DMS53 (cell line): ENCODE measurements around the gene IFI6.
"Not testable (repeated sequence)": the region's sequence is repeated elsewhere in the genome, so short reads cannot be mapped to it uniquely, and the experiment has no call there.

Source experiments
- DNase-seq: peaks from one replicate; lab custom pipeline; 2025; lab: John Stamatoyannopoulos, UW

IFI6 gene

DNA sequence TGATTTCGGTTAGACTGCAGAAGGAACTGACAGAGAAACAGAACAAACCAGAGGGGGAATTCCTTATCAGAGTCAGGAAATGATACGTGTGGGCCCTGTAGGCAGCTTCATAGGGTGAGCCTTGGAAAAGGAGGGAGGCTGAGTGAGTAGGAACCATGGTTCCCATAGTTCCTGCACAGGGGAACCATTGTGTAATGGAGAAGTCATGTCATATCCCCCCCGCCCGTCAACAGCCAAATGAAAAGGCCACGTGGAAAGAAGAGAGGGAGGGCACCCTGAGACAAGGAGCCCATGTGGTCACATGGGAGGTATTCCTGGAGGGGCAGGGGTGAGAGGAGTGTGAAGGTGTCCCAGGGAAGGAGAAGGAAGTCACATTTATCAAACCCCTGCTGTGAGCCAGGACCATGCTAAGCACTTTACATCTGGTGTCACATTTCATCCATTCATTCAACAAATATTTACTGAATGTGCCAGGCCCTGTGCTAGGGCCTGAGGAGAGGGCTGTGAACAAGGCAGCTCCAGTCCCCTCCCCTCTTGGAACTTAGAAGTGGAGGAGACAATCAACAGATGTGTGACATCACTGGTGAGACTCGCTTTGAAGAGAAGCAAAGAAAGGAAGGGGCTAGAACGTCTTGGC, 21.3 kb downstream of the IFI6 start:
- peak; percentile 85 for DNase-seq

DNA sequence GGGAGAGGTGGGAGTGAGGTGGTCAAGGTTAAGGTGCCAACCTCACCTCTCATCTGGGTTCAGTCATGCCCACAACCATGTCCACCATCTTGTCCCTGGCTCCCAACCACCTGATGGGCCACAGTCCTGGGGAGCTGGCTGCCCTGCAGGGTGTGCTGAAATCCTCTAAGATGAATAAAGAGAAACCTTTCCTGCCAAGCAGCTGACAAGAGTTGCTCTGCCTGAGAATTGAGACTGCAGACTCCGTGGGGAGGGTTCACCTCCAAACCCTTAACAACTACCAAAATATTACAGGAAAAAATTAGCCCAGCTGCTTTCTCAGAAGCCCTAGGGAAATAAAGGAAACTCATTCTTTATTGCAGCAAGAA, 21.8 kb downstream of the IFI6 start:
- no peak for DNase-seq

DNA sequence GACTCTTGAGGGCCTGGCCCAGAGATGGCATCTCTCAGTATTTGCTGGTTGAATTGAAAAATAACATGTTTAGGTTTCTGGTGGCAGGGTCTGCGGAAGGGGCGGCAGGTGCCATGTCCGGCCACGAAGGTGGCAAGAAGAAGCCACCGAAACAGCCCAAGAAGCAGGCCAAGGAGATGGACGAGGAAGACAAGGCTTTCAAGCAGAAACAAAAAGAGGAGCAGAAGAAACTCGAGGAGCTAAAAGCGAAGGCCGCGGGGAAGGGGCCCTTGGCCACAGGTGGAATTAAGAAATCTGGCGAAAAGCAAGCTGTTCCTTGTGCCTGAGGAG, 22.7 kb downstream of the IFI6 start:
- DNase-seq = no peak

GRCh38 chr1:27648602-27649305, 23.2 kb downstream of the IFI6 start:
- DNase-seq = no peak

DNA sequence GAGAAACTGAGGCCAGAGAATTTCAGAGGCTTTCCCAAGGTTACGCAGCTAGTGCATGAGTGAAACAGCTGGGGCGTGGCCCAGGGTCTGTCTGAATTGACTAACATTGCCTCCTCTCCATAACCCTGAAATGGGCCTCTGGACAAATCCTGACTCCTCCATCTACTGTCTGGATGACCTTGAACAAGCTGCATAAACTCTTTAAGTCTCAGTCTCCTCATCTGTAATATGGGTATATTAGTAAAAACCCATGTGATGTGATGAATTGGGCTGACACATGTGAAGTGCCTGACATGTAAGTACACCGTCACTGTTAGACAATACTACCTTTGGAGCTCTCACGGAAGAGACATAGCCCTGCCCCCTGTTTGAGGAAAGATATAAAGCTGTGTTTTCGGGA, 24.7 kb downstream of the IFI6 start:
- DNase-seq = no peak

DNA sequence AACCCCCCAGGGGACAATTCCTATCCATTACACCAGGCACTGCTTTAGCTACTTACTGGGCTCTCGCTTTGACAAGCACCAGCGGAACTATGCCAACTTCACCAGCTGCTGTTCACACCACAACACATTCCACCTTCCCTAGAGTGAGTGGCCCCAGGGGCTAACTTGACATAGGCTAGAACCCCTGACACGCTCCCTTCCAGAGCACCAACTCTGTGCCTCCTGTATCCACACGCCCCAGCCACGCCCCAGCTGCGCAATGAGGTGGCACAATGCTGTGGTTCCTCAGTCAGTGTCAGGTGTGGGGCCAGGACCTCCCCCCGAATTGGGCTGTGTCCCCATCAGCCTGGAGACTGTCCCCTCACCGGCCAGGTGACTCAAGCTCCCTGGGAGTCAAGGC, 25.3 kb downstream of the IFI6 start:
- no peak for DNase-seq

GRCh38 chr1:27645071-27645415, 26.9 kb downstream of the IFI6 start:
- DNase-seq = no peak

DNA sequence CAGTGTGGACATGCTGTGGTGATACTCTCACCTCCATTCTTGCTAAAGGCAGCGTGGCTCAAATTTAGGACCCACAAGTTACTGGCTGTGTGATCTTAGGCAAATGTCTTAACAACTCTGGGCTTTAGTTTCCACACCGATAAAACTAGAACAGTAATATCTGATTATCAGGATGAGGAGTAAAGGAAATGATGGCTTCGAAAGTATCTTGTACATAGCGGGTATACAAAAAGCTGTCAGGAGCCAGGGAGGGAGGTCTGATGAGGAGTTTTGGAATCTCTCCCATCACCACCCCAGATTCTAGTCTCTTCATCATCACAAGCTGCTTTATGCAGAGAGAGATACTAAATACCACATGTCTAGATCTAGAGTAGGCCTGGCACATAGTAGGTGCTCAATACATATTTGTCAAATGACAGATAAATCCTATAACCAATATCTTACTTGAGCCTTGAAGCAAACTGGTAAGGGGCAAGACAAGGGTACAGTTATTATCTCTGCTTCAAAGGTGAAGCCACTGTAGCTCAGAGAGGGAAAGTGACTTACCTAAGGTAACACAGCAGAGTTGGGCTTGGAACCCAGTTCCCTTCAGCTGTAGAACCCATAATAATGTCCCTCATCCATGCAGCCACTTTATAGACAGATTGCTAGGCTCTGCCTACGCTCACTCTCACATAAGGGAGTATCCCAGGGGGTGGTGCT, 27.5 kb downstream of the IFI6 start:
- no peak for DNase-seq

DNA sequence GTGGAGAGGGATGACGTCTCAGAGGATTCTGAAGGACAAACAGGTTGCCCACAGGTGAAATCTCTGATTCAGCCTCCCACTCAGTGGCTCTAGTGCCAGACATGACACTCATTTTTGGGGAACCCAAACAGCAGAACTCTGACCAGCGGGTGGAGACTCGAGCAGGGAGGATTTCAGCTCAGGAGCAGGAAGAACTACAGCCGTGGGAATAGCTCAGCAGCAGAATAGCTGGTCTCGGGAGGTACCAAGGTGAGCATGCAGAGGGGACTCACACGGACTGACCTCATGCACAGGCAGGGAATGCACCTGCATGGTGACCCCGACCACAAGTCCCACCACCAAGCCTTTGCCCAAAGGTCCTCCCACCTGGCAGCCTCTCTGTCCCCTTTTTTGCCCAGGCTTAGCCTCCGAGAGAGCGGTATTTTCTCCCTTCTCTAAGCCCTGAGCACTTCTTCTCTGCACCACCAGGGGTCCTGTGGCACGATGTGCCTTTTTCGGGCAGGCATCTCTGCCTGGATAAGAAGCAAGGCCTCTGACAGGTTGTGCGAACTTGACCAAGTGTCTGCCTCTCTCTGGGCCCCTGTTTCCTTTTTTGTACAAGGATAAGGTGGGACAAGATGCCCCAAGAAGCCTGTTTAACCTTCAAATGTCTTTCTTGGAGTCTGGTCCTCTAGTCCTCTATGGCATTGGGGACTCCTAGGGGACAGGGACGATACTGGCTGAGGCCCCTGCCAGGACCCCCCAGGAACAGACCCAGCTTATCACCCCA, 28.2 kb downstream of the IFI6 start:
- DNase-seq = peak; percentile 79

GRCh38 chr1:27640514-27640913, 31.5 kb downstream of the IFI6 start:
- DNase-seq = not testable (repeated sequence)

GRCh38 chr1:27638805-27639204, 33.2 kb downstream of the IFI6 start:
- no peak for DNase-seq

- no peak for DNase-seq
These were observed 33.8 kb downstream of the IFI6 start for GRCh38 chr1:27638047-27638734.

GRCh38 chr1:27635396-27636142, 36.4 kb downstream of the IFI6 start:
- DNase-seq = no peak

DNA sequence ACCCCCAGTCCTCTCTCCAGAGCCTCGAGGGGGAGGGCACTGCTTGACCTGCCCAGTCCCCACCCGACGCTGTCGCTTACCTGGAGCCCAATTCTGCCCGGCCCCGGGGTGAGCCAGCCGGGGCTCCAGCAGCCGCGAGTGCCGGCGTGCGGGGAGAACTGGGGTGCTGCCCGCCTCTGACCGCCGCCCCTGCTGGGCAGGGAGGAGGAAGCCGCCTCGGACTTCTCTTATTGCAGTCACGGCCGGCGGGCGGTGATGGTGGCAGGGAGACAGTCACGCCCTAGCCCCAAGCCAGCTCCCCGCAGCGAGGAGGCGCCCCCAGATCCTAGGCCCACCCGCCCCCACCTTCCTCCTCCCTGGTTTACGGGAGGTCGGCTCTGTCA, 37.0 kb downstream of the IFI6 start, which contains the start of gene FGR:
TSS of gene FGR (minus strand) at position 201 of the 383 bp plus-strand sequence. CDS start 11,269 bp downstream, outside the sequence.
- no peak for DNase-seq

DNA sequence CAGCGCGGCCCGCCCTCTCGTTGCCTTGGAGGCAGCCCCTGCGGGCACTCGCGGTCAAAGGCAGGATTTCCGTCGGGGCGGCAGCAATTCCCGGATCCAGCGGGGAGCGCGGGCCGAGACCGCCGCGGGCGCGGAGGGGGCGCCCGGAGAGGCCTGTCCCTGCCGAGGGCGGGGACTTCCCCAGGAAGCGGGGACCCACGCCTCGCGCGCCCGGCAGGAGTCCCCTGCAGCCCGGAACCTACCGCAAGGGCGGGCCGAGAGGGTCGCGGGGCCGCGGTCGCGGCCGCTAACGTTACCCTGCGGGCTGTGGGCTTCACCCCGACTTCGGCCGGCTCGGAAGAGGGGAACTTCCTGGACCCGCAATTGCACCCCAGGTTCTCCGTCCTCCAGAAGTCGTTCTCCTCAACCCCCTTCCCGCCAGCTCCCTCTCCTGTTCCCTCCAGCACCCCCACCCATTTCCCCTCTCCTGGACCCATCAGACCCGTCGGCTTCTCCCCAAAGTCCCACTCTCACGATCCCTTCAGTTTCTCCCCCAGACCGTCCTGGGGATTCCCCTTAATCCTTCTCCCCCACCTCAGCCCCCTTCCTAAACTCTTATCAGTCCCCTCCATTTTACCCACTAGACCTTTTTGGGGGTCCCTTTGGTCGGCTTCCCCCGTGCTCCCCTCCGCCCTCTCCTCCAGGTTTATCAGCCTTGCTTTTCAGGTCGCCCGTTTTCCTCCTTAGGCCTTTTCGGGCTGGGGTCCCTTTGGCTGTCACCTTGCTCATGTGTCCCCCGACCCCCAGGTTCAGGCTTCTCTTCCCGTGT, 37.6 kb downstream of the IFI6 start:
- peak; percentile 65 for DNase-seq

GRCh38 chr1:27633640-27634176, 38.3 kb downstream of the IFI6 start:
- no peak for DNase-seq

DNA sequence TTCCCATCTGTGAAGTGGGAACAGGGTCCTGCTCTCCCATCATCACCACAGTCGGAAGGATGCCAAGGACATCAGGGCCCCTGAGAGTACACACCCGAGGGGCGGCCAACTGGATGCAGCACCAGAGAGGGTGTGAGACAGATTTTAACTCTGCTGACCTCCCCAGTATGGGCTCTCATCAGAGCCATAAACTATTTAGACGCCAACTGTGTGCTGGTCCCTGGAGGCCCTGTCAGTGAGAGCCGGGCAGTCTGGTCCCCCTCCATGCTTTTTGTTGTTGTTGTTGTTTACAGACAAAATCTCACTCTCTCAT, 38.7 kb downstream of the IFI6 start:
- DNase-seq = no peak

- peak; percentile 26 for DNase-seq
These were observed 39.4 kb downstream of the IFI6 start for GRCh38 chr1:27632387-27633297.

GRCh38 chr1:27630859-27631491, 41.0 kb downstream of the IFI6 start:
- no peak for DNase-seq
